HepG2 (cell line): ENCODE data around the gene EPB41.

Experiments
- CBFB ChIP-seq: sonication (generic); formaldehyde crosslinking; IDR thresholded peaks from 2 replicates; pipeline ENCODE4 v1.4.0; 2020; ENCODE audit warnings: missing genetic modification reagents
- CBX5 ChIP-seq: sonication (generic); formaldehyde crosslinking; IDR thresholded peaks from 2 replicates; pipeline ENCODE4 v1.4.0; 2020; ENCODE audit warnings: missing genetic modification reagents, borderline replicate concordance
- POLR2A ChIP-seq, 2 experiments: IDR thresholded peaks; 2 replicates each; pipeline ENCODE4 v1.6.1; 2011; ENCODE audit warnings: low read depth in 2 of 2, low read length in 2 of 2, mild to moderate bottlenecking in 1 of 2, moderate library complexity in 1 of 2; ENCODE audit not compliant: insufficient read depth in 1 of 2
- RXRA ChIP-seq: sonication (generic); formaldehyde crosslinking; IDR thresholded peaks from 2 replicates; pipeline ENCODE4 v1.5.1; 2020; ENCODE audit warnings: missing genetic modification reagents
- ZBTB3 ChIP-seq: sonication (generic); formaldehyde crosslinking; IDR thresholded peaks from 2 replicates; pipeline ENCODE4 v1.4.0; 2020; ENCODE audit warnings: low read depth, mild to moderate bottlenecking, moderate library complexity, missing genetic modification reagents, borderline replicate concordance
- ZNF225 ChIP-seq: sonication (generic); formaldehyde crosslinking; IDR thresholded peaks from 2 replicates; pipeline ENCODE4 v1.4.0; 2020; ENCODE audit warnings: mild to moderate bottlenecking, missing genetic modification reagents
- TF ChIP-seq, protein P1 (sequence below), 2 experiments: IDR thresholded peaks; 2 replicates each; pipeline ENCODE4 v1.6.1; 2011 to 2012; ENCODE audit warnings: low read length in 2 of 2, borderline replicate concordance in 1 of 2, low read depth in 1 of 2, mild to moderate bottlenecking in 1 of 2, moderate library complexity in 1 of 2
- TF ChIP-seq, protein P2 (sequence below): IDR thresholded peaks from 2 replicates; pipeline ENCODE4 v1.6.1; 2012; ENCODE audit warnings: inconsistent platforms
- TF ChIP-seq, protein P3 (sequence below): sonication (generic); formaldehyde crosslinking; IDR thresholded peaks from 2 replicates; pipeline ENCODE4 v1.4.0; 2020; ENCODE audit warnings: missing genetic modification reagents
- TF ChIP-seq, protein P4 (sequence below): sonication (generic); formaldehyde crosslinking; IDR thresholded peaks from 2 replicates; pipeline ENCODE4 v1.5.0; 2020; ENCODE audit warnings: mild to moderate bottlenecking, low read depth, missing genetic modification reagents, borderline replicate concordance

DNA sequence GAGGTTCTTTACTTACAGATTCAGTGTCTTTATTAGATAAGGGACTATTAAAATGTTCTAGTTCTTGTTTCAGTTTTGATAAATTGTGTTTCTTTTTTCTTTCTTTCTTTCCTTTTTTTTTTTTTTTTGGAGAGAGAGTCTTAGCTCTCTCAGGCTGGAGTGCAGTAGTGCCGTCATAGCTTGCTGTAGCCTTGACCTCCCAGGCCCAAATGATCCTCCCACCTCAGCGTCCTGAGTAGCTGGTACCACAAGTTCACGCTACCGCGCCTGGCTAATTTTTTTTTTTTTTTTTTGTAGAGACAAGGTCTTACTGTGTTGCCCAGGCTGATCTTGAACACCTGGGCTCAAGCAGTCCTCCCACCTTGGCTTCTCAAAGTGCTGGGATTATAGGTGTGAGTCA is 132.8 kb downstream of the EPB41 start:
- TF ChIP-seq CBFB (no peak), ZNF225 (CRISPR knock-in tag) (no peak), RXRA (CRISPR knock-in tag) (no peak), POLR2A (IDR thresholded peaks at IDR 0.05; ENCODE audit: insufficient read depth in 1 of 2, low read depth in 2 of 2, low read length in 2 of 2) (no peak), ZBTB3 (CRISPR knock-in tag) (no peak), CBX5 (CRISPR knock-in tag) (no peak)
- TF ChIP-seq, protein P1, sequence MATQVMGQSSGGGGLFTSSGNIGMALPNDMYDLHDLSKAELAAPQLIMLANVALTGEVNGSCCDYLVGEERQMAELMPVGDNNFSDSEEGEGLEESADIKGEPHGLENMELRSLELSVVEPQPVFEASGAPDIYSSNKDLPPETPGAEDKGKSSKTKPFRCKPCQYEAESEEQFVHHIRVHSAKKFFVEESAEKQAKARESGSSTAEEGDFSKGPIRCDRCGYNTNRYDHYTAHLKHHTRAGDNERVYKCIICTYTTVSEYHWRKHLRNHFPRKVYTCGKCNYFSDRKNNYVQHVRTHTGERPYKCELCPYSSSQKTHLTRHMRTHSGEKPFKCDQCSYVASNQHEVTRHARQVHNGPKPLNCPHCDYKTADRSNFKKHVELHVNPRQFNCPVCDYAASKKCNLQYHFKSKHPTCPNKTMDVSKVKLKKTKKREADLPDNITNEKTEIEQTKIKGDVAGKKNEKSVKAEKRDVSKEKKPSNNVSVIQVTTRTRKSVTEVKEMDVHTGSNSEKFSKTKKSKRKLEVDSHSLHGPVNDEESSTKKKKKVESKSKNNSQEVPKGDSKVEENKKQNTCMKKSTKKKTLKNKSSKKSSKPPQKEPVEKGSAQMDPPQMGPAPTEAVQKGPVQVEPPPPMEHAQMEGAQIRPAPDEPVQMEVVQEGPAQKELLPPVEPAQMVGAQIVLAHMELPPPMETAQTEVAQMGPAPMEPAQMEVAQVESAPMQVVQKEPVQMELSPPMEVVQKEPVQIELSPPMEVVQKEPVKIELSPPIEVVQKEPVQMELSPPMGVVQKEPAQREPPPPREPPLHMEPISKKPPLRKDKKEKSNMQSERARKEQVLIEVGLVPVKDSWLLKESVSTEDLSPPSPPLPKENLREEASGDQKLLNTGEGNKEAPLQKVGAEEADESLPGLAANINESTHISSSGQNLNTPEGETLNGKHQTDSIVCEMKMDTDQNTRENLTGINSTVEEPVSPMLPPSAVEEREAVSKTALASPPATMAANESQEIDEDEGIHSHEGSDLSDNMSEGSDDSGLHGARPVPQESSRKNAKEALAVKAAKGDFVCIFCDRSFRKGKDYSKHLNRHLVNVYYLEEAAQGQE (IDR thresholded peaks at IDR 0.05; ENCODE audit: borderline replicate concordance in 1 of 2, low read depth in 1 of 2, low read length in 2 of 2): no peak
- TF ChIP-seq, protein P2, sequence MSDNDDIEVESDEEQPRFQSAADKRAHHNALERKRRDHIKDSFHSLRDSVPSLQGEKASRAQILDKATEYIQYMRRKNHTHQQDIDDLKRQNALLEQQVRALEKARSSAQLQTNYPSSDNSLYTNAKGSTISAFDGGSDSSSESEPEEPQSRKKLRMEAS: no peak
- TF ChIP-seq, protein P3, sequence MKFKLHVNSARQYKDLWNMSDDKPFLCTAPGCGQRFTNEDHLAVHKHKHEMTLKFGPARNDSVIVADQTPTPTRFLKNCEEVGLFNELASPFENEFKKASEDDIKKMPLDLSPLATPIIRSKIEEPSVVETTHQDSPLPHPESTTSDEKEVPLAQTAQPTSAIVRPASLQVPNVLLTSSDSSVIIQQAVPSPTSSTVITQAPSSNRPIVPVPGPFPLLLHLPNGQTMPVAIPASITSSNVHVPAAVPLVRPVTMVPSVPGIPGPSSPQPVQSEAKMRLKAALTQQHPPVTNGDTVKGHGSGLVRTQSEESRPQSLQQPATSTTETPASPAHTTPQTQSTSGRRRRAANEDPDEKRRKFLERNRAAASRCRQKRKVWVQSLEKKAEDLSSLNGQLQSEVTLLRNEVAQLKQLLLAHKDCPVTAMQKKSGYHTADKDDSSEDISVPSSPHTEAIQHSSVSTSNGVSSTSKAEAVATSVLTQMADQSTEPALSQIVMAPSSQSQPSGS: no peak
- TF ChIP-seq, protein P4, sequence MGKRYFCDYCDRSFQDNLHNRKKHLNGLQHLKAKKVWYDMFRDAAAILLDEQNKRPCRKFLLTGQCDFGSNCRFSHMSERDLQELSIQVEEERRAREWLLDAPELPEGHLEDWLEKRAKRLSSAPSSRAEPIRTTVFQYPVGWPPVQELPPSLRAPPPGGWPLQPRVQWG (CRISPR knock-in tag): no peak
